A172 (cell line): ENCODE results near the gene GALNT6. TPM values are rescaled to one million over a fixed set of nuclear protein-coding genes. Genes with fewer than 3 reads are reported as not detected.
"Not testable (repeated sequence)": the region's sequence is repeated elsewhere in the genome, so short reads cannot be mapped to it uniquely, and the experiment has no call there.

ENCODE experiments used
- DNase-seq: peaks from one replicate; pipeline ENCODE4 v3.0.0-alpha.2; 2015; ENCODE audit warnings: low spot score
- total RNA-seq: library from RNA; depleted of rRNA; stranded (reverse); fragments of >200 nt; shearing (Covaris generic); gene quantifications from 2 replicates; pipeline ENCODE4 v1.2.3, GENCODE V29; 2014

Gene GALNT6
- total RNA-seq, 1 experiment from 2014 or later: 38.0 TPM

DNA sequence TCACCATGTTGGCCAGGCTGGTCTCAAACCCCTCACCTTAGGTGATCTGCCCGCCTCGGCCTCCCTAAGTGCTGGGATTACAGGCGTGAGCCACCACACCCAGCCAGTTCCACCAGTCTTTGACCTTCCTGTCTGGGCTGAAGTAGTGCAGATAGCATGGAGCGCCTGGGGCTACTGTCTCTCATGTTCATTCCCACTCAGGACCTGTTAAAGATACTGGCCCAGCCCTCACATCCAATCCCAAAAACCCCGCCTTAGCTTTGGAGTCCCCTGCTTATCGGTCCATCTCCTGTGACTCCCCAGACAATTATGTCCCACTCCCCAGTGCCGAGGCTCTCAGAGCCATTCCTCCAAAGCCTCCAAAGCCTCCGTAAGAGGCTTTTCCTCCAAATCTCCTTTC, 32.7 kb downstream of the GALNT6 start:
- DNase-seq: no peak

DNA sequence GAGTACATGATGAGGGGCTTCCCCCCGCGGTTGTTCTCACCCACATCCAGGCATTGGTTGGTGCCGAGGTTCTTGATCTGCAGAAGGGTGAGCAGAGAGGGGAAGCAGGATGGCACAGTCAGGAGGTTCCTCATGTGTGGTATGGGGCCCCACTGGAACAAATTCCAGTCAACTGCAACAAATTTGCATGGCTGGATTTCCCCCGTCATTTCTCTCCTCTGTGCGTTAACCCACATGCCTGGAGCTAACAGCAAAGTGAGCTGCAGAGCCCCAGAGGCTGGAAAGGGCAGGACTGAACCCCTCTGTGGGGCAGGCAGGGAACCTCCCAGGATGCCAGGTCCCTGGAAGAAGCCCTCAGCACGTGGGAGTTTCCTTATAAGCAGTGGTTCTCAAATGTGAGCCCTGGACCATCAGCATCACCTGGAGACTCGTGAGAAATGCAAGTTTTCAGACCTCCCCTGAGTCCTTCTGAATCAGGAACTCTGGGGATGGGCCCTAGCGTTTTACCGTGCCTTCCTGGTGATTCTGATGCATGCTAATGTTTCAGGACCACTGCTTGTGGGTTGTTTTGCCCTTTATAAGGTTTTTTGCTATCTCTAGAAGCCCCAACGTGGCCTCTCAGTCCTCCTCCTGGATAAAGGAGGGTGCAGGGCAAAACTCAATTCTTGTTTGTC, 33.7 kb downstream of the GALNT6 start:
- DNase-seq: no peak

DNA sequence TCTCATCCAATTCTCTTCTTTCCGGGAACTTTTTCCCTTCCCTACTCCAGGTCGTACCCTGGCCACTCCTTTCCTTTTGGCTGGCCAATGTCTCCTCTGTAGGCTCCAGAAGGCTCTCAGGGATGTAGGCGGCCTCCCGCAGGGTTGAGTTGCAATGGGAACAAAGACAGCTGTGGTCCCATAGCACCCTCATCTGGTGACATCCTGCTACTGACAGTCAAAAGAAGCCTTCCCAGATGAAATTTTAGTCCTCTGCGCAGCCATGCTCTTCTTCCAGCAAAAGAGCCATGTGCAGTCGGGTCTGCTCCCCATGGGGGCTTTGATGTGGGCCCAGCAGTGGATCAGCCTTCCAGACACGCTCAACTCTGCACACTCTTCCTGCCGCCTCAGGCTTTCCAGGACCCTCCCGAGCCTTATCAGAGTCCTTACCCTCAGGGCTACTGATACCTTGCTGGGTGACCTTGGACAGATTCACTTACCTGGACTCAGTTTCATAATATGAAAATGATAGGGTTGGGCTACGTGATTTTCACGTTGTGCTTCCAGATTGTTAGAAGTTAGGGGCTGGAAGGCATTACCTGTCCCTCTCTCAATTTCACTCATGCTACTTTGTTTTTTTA, 39.2 kb downstream of the GALNT6 start:
- peak; percentile 35 for DNase-seq

DNA sequence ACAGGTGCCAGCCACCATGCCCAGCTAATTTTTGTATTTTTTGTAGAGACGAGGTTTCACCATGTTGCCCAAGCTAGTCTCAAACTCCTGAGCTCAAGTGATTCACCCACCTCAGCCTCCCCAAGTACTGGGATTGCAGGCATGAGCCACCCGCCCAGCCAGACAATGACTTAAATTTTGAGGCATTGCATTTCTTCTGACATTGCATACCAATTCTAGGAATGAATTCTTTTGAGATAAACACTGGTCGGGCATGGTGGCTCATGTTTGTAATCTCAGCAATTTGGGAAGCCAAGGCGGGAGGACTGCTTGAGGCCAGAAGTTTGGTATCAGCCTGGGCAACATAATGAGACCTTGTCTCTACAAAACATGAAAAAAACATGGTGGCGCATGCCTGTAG, 42.2 kb downstream of the GALNT6 start:
- DNase-seq: no peak

DNA sequence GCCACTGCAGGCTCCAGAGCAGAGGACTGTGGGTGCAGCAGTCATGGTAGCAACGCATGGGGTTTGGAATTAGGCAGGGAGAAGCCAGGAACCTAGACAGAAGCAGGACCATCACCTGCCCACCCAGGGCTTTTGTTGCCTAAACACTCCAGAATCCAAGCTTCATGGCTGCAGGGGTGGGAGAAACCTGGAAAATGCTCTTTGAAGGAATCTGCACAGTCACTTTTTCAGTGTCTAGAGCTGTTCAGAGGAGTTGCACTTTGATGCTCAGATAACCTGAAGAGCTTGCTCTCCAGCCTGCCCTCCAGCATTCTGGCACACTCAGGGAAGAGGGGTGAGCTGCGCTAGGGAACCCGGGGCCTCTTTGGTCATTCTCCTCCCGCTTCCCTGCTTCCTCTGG, 43.1 kb downstream of the GALNT6 start:
- no peak for DNase-seq

DNA sequence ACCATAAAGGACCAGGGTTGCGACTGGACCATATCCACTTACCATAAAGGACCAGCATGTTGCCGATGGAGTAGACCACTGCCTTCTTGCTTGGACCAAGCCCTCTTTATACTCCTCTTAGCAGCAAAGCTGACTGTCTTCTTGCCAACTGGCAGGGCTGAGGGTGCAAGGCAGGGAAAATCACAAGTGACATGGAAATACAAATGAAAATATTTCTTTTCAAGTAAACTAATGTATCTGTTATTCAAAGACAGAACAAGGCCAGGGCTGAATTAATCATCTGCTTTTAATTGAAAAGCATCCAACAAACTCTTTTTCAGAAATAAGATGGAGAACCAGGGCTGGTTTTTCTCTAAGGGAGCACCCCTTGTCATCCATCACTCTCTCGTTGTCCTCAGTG, 44.6 kb downstream of the GALNT6 start, which contains the start of gene CELA1:
TSS of gene CELA1 (minus strand) at position 99 of the 400 bp plus-strand sequence. CDS start at position 58, 41 bp downstream.
- DNase-seq: no peak

DNA sequence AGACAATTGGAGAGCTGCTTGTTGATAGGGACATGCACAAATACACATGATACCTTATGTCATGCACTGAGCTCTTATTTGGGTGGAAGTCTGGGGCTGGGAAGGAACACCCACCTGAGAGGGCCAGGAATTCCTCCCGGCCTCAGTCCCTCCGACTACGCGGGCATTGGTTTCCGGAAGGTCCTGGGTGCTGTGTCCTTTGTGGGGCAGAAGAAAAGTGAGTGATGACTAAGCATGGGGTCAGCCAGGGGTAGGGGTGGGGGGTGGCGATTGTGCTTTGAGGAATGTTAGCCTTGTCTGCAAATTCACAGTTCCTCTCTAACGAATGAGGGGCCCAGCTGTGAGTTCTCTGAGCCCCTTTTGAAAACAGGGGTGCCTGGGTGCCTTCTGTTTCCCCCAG, 45.5 kb downstream of the GALNT6 start:
- DNase-seq: peak; percentile 30

DNA sequence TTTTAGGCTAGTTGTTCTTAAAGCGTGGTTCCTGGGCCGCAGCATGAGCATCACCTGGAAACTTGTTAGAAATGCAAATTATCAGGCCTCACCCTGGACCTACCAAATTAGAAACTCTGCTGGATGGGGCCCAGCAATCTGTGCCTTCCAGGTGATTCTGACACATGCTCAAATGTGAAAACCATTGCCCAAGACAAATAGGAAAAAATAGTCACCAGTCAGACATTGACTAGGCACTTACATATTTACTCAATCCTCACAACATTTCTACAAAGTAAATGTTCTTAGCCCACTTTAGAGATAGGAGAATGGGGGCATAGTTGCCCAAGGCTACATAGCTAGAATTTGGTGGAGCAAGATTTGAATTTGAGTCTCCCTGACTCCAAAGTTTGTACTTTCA, 48.0 kb downstream of the GALNT6 start:
- DNase-seq: no peak

DNA sequence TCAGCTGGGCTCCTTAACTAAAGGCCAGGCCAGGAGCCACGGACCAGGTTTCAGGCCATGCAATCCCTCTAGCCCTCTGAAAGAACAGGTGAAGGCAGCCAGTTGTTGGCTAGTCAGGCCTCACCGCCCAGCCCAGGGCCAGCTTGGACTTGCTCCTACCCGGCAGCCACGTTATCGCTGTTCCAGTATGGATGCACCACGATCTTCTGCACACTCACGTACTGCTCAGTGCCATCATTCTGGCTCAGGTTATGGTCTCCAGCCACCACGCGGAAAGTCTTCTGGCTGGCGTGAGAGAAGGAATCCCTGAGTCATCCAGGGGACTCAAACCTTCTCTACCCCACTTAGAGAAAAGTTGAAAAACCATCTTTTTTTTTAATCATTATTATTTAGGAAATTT, 48.8 kb downstream of the GALNT6 start:
- no peak for DNase-seq

DNA sequence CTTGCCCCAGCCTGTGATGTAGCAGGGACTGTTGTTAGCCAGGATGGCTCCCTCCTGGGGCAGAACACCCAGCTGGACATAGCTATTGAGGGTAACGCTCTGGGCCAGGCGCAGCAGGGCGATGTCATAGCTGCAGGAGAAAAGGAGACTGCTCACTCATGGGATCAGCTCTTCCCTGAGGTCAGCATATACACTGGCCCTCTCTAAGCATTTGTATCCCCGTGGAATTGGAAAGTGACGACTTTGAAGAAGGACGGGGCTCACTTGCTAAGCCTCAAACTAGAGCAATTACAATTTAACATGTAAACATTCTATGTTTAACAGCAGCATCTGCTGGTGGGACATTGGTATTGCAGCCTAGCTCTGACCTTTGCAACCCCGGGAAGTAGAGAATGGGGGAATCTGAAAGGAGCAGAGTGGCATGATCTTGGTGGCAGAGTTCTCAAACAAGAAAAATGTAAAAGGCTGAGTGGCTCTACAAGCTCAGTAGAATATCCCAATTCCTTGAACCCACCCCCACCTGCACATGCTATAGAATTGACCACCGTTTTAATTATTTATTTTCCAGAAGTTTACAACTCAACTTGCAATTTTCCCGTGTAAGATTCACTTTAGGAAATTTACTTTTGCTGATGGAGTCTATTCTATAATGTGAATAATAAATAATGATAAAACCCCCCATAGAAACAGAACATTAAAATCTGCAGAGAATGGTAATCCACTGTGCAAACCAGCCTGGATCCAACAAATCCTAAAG, 49.8 kb downstream of the GALNT6 start:
- DNase-seq: peak; percentile 62

DNA sequence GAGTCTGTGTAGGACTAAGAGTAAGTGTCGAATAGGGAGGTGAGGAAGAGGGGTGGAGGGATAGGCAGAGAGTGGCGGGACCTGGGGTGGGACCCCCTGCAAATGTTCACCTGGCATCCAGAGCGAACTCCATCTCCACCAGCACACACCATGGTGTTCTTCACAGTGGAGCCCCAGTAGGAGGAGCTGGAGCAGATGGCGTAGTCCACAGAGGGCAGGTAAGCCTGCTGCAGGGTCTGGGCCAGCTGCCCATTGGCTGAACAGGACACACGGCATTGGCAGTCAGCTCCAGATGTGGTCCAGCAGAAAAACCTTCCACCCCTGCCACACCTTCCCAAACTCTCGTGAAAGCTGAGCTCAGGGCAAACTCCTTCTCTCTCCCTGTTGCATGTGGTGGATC, 51.5 kb downstream of the GALNT6 start:
- no peak for DNase-seq

DNA sequence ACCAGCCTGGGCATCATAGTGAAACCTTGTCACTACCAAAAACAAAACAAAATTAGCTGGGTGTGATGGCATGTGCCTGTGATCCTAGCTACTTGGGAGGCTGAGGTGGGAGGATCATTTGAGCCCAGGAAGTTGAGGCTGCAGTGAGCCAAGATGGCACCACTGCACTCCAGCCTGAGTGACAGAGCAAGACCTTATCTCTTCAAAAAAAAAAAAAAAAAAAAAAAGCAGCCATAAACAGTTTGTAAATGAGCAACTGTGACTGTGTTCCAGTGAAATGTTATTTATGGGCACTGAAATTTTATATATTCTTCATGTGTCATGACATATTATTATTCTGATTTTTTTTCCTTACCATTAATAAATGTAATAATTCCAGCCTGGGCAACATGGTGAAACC, 53.9 kb downstream of the GALNT6 start:
- DNase-seq: not testable (repeated sequence)

DNA sequence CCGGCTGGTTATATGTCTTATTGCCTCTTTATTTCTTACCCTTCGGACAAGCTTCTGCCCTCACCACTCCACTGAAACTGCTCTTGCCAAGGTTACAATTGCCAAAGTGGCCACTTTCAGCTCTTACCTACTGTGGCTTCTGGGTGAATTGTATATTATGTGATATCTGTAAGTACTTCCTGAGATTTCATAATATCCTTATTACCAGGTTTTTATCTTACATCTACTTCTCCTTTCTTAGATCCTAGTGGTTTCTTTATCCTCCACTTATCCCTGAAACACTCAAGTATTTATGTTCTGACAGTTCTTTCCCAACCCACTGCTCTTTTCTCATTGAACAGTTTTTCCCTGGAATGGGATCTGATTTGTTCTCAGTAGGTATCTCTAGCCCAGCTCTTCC, 55.3 kb downstream of the GALNT6 start:
- DNase-seq: no peak

DNA sequence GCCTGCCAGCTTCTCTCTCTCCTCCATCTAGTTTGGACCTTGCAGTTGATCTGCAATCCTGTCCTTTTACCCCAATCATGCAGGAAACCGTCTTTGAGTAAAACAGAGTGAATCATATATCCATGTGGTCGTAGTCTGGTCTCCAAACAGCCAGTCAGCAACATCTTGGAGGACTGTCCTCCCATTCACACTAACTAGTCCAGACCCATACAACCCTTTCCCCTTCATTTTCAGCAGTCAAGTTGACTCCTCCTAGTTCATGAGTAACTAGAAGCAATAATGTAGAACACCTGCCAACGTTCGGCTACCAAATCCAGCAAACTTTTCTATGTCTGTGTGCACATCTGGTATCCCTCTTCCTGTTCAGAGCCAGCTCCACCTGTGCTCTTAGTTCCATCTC, 56.4 kb downstream of the GALNT6 start:
- no peak for DNase-seq

DNA sequence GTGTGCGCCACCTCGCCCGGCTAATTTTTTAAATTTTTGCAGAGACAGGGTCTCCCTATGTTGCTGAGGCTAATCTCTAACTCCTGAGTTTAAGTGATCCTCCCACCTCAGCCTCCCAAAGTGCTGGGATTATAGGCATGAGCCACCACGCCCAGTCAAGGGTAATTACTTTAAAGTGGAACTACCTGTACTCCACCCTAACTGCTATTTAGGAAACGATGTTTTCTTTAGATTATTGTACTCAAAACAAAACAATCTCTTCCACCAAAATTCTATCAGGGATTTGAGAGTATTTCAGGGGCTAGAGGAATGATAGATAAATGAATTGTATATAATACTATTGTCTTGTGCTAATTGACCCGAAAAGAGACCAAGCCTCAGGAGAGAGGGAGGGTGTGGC, 57.7 kb downstream of the GALNT6 start:
- DNase-seq: no peak

DNA sequence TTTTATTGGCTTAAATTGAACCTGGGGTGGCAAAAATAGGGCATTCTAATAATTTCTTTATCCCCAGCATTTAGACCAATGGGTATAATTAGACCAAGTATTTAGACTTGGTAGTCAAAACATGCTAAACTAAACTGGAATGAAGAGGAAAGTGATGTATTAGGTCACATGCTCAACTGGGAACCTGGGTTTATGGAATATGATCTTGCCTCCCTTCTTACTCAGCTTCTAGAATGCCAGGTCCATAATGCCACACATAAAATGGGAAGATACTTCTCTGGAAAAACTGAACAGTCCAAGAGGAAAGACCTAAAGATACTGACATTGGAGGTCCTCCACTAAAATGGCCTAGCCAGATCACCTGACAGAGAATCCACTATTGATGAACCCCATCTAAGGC, 61.0 kb downstream of the GALNT6 start:
- no peak for DNase-seq

DNA sequence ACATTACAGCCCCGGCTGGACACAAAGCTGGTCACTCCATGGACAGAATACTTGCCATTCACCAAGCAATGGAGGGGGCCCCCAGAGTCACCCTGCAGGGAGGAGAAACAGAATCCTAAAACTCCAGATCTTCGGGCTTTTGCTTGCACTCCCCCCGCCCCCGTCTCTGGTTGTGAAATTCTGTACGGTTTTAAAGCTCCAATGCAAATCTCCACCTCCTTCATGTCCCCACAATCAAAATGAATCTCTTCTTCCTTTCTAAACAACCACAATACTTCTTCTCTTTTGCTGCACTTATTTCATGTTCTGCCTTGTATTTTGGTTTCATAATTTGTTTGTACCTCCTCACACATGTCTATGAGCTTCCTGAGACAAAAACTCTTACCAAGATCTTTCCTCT, 61.5 kb downstream of the GALNT6 start:
- DNase-seq: no peak

DNA sequence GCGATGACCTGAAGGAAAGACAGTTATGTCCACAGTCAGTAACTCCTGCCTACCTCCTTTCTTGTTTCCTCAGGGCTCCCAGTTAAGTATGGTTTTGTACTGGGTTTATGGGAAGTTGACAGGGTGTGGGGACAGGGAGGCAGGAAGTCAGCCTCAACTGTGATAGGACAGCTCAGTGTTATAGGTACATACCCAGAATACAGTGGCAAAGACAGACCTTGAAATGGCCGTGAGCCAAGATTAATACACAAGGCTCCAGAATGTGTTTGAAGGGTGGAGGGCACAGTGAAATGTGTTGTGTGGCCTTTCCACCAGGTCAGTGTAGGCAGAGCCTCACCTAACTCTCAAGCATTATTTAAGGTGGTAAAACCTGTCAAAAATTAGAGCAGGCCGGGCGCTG, 62.6 kb downstream of the GALNT6 start:
- DNase-seq: no peak

DNA sequence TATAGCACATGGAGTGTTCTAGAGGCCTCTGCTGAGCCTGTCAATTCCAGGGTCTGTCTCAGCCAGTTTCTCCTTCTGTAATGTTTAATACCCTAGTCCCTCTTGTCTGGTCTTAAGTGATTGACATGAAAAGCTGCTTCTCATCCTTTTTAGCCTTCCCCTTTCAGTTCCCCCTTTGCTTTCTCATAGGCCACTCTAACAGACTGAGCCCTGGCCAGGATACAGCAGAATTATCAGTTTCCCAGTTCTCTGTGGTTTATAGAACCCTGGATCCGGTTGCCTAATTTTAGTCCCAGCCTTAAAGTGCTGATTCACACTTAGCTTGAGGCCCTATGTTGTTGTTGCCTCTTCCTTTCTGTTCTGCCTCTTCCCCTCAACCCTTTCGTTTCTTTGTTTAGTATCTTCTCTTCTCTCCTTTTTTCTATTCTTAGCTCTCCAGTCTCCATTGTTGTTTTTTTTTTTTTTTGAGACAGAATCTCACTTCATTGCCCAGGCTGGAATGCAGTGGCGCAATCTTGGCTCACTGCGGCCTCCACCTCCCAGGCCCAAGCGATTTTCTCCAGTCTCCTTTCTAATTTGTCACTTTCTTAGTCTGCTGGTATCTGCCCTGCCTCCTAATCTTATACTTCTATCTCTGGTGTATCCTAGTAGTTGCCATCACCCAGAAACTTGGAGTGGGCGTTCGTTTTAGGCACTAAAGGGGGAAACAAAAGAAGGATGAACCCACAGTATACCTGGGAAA, 64.3 kb downstream of the GALNT6 start:
- DNase-seq: peak; percentile 21

DNA sequence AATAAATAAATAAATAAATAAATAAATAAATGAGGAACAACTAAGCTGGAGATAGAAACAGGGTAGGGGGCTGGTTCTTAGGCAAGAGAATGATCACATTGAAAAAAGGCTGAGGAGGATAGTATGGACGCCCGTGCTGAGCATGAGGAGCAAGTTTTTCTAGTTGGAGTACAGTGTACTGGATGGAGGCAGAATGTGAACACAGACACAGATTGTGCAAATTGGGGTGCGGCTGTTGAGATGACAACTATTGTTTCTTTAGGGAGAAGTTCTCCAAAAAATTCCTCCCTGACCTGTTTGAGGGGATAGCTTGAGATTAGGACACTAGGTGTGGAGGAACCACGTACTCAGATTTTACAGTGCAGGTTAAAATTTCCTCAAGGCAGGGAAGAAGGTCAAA, 66.3 kb downstream of the GALNT6 start:
- no peak for DNase-seq

DNA sequence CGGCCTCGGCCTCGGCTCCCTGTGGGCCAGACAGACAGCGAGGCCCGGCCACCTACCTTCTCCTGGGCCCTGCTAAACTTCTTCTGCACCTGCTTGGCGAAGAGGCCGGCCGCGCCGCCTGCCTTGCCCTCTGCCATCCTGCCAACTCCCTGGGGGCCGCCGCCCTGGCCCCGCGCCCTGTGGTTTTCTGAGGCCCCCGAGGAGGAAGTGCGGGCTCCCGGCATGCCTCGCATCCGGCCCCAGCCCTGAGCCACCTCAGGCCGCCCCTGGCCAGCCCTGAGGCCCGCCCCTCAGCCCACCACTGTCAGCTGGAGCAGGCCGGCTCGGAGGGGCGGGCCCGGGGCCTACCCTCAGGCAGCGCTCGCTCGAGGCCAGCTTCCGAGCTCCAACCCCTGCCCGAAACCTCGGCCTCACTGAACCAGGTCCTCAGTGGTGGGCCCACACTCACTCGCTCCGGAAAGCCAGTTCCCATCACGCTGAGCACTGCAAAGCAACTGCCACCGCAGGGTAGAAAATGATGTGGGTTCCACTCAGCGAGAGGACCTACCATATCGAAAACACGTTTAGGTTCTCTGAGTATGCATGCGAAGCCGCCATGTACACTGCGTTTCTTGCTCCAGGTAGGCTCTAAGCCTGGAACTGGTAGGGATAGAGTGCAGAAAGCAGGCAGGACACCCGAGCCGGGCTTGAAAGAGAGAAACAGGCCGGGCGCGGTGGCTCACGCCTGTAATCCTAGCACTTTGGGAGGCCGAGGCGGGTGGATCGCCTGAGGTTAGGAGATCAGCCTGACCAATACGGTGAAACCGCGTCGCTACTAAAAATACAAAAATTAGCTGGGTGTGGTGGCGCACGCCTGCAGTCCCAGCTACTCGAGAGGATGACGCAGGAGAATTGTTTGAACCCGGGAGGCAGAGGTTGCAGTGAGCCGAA, 67.0 kb downstream of the GALNT6 start, which contains the start of gene BIN2:
TSS of gene BIN2 (minus strand) at position 209 of the 930 bp plus-strand sequence. CDS start at position 137, 72 bp downstream.
- no peak for DNase-seq
